Measurements from ENCODE around the gene LIM2. TPM values are rescaled to one million over a fixed set of nuclear protein-coding genes. Genes with fewer than 3 reads are reported as not detected.

Gene LIM2
- total RNA-seq, 1 experiment from 2014 or later = not detected

DNA sequence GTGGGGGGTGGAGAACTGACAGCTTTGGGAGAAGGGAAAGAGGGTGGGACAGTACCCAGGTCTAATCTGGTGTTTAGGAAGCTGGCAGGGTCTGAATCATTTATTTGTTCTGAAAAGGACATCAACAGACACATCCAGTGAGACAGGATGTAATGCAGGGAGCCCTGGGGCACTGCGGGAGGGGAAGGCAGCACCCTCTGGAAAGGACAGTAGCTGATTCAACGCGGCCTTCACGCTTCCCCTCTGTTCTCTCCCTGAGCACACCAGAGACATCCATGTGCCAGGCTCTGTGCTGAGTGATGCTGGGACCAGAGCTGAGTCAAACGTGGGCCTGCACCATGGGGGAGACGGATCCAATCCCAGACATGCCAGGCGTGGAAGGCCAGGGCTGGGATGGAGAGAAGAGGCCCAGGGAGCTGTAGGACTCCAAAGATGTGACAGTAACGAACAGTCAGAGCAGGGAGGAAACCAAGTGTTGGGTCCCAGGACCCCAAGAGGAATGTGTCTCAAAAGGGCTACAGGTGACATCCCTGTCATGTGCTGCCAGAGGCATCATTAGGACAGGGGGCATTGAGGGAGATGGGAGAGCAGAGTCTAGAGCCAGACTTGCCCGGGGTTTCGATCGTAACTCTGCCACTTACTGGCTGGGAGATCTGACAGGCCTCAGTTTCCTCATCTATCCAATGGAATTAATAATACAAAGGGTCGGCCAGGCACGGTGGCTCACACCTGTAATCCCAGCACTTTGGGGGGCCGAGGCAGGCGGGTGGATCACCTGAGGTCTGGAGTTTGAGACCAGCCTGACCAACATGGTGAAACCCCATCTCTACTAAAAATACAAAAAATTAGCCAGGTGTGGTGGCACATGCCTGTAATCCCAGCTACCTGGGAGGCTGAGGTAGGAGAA lies 23.3 kb downstream of the LIM2 start:
- Histone ChIP-seq H3K36me3 (no peaks in the 10 kb centered on the region), H3K27ac (no peak overlapping the region), H3K4me1 (peaks cover 7% of the 10 kb centered on the region; the same call in 1 of the 2 replicates), H3K9me3 (replicated peaks) (no peaks in the 10 kb centered on the region), H3K27me3 (no peaks in the 10 kb centered on the region), H3K4me3 (no peak overlapping the region)
- DNase-seq = no peak

DNA sequence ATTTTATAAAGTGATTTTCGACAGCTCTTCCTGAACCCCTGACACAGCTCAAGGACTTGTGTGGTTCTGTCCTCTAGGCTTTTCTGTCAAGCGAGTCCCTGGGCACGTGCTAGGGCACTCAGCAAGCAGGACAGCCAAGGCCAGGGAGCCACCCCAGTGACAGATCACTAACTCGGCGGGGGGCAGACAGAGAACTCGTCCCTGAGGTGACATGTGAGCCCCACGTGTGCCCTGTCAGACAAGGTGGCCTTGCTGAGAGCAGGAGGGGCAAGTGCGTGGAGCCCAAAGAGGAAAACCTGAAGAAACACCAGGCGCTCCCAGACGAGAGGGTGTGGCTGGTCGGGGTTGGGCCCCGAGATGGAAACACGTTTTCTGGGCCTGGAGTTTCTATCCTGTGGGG lies 26.5 kb downstream of the LIM2 start:
- H3K36me3 ChIP-seq = no peaks in the 10 kb centered on the region
- no peaks in the 10 kb centered on the region for H3K9me3 ChIP-seq (replicated peaks)
- no peak overlapping the region for H3K4me3 ChIP-seq
- DNase-seq = no peak
- H3K27me3 ChIP-seq = no peaks in the 10 kb centered on the region
- H3K27ac ChIP-seq = no peak overlapping the region
- H3K4me1 ChIP-seq = no peaks in the 10 kb centered on the region

DNA sequence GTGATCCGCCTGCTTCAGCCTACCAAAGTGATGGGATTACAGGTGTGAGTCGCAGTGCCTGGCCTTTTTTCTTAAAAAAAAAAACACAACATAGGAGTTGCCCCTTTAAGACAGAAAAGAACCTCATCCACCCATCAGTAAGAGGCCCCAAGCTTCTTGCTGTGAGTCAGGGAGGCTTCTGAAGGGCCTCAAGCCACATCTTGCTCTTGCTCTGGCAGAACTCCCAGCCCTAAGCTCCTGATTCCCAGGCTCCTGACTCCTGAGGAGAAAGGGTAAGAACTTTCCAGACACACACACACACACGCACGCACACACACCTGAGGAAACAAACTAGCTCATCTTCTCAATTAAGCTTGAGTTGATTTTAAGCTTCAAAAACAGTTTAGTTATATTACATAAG lies 28.5 kb downstream of the LIM2 start:
- DNase-seq = no peak
- Histone ChIP-seq H3K27ac (no peak overlapping the region), H3K4me1 (no peaks in the 10 kb centered on the region), H3K36me3 (no peaks in the 10 kb centered on the region), H3K9me3 (replicated peaks) (no peaks in the 10 kb centered on the region), H3K27me3 (no peaks in the 10 kb centered on the region), H3K4me3 (no peak overlapping the region)

DNA sequence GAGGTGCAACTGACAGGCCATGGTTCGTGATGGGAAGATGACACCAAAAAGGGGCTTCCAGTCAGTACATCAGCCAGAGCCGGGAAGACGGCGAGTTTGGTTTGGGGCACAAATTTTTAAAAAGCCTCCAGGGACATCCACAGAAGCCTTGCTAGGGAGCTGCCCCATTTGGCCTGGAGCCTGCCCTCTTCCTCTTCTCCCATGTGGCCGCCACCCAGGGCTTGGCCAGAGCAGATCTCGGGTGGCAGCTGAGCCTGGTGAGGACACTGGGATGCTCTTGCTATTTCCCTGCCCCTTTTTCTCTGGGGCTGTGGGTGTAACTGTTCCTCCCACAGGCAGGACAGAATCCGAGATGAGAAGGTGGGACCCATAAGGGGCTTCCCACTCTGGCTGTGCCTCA lies 29.8 kb downstream of the LIM2 start:
- no peaks in the 10 kb centered on the region for H3K36me3 ChIP-seq

DNA sequence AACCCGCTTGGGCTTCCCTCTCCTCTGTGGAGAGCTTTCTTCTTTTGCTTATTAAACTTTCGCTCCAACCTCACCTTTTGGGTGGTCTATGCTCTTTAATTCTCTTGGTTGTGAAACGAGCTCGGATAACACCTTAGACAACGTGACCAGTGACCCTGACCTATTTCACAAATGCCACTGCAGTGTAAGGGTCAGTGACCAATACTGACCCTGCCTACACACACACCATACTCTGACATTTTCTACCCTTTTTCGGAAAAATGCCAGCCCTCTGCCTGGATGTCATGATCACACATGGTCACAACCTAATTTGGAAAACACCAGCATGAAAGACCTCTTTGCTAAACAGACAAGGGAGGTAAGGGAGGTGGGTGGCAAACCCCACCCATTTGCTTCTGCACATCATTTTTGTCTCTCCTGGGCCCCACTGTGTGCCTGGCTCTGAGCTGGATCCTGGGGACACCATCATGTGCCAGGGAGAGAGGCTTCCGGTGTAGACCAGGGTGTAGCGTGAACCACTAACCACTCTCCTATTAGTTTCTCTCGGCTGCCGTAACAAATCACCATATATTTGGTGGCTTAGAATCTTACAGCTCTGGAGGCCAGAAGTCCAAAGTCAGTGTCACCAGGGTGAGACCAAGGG lies 31.5 kb downstream of the LIM2 start:
- Histone ChIP-seq H3K4me3 (no peak overlapping the region), H3K27me3 (no peaks in the 10 kb centered on the region), H3K4me1 (no peaks in the 10 kb centered on the region), H3K27ac (no peak overlapping the region), H3K36me3 (no peaks in the 10 kb centered on the region), H3K9me3 (replicated peaks) (no peaks in the 10 kb centered on the region)
- DNase-seq = no peak

More for the DNA sequence above, 29.8 kb downstream of the LIM2 start:
- no peak for DNase-seq
- H3K9me3 ChIP-seq (replicated peaks) = no peaks in the 10 kb centered on the region
- no peak overlapping the region for H3K4me3 ChIP-seq
- H3K27ac ChIP-seq = no peak overlapping the region
- H3K27me3 ChIP-seq = no peaks in the 10 kb centered on the region
- no peaks in the 10 kb centered on the region for H3K4me1 ChIP-seq

DNA sequence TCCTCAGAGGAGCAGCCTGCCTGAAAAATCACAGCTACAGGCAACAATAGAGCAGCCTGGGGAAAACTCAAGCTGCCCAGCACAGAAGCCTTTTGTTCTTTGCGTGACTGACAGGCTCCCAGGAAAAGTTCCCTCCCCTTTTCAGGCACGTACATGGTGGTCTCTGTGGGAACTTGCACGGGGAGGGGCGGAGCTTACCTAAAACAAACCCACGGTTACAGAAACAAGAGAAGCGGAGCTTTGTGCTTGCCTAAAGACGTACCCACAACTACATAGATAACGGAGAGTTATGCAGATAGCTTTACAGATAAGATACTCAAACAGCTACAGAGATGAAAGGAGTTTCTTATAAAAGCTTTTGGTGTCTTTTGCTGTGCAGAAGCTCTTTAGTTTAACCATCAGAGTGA lies 33.0 kb downstream of the LIM2 start:
- H3K4me1 ChIP-seq = peaks cover 11% of the 10 kb centered on the region; the same call in 1 of the 2 replicates
- DNase-seq = peak; percentile 76 to 84
- H3K9me3 ChIP-seq (replicated peaks) = no peaks in the 10 kb centered on the region
- no peak overlapping the region for H3K4me3 ChIP-seq
- peak overlapping the region; percentile 62 for H3K27ac ChIP-seq
- no peaks in the 10 kb centered on the region for H3K36me3 ChIP-seq
- H3K27me3 ChIP-seq = no peaks in the 10 kb centered on the region

DNA sequence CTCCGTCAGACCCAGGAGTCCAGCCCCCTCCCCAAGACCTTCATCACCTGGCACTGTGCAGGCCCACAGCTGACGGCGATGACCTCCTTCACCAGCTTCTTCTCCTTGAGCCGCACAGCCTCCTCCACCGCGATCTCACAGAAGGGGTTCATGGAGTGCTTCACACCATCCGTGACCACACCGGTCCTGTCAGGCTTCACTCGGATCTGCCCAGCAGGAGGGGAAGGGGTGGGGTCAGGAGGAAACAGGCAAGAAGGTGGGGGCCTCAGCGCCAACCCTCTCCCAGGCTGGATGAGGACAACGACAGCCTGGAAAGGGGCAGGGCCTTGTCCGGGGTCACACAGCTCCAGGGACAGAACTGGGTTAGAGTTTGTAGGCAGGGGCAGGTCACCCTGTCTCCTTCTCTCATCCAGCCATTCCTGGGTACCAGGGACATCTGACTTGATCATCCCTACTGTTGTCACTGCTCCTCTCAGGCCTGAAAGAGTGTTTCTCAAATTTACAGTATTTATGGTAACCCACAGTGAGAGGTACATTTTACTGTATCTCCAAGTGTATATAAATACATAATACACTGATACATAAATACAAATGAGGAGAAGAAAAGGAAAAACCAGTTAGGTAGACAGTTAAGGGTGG lies 33.6 kb downstream of the LIM2 start:
- Histone ChIP-seq H3K4me1 (peaks cover 11% of the 10 kb centered on the region; the same call in 1 of the 2 replicates), H3K36me3 (no peaks in the 10 kb centered on the region), H3K9me3 (replicated peaks) (no peaks in the 10 kb centered on the region), H3K4me3 (no peak overlapping the region), H3K27ac (peak overlapping the region; percentile 62), H3K27me3 (no peaks in the 10 kb centered on the region)
- peak; percentile 23 to 26 for DNase-seq

DNA sequence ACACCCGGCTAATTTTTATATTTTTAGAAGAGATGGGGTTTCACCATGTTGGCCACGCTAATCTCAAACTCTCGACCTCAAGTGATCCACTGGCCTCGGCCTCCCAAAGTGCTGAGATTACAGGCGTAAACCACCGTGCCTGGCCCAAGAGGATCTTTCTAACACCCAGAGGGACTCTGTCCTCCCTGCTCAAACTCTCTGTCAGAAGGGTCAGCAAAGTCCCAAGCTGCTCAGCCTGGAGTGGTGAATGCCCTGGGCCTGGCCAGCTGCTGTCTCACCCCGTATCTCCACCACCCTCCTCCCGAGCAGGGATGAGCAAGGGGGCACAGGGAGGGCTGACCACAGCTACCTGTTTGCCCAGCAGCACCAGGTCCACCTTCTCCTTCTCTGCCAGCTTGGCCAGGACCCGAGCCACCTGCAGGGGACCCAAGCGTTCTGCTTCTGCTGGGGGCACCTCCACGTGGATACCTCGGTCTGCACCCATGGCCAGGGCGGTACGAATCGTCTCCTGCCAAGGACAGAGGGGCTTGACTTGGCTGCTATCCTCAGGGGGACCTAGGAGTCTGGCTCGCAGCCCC lies 34.9 kb downstream of the LIM2 start:
- H3K36me3 ChIP-seq = no peaks in the 10 kb centered on the region

DNA sequence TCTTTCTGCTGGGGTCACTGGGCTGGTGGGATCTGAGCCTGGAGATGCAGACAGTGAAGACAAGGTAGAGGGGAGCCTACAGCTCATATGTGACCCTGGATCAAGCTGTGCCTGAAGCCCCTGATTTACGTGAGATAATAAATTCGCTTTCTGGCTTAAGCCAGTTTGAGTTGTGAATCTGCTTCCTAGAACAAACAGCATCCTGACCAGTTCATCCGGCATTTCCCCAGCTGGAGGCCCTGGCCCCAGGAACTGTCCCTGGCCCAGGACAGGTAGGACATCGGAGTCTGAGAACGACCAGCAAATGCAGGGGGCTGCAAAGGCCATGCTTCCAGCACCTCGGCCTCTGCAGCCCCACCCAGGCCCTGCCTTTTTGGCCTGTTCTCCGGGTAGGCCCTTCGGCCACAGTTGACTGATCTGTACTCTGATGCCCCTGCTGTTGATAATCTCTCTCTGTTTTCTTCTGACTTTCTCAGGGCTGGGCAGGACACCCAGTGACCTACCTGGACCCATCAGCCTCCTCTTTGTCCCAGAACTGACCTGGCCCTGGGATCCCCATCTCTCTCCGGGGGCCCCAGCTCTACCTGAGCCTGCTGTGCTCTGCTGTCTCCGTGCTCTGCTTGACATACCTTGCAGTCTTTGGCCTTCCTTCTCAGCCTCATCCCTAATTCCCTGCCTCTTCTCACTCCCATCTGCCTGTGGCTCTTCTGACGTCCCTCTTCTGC lies 36.3 kb downstream of the LIM2 start:
- Histone ChIP-seq H3K4me1 (peaks cover 11% of the 10 kb centered on the region; the same call in 1 of the 2 replicates), H3K4me3 (no peak overlapping the region), H3K27ac (peak overlapping the region; percentile 41), H3K27me3 (no peaks in the 10 kb centered on the region), H3K9me3 (replicated peaks) (no peaks in the 10 kb centered on the region), H3K36me3 (no peaks in the 10 kb centered on the region)
- DNase-seq = no peak

More for the DNA sequence above, 34.9 kb downstream of the LIM2 start:
- no peaks in the 10 kb centered on the region for H3K27me3 ChIP-seq
- H3K27ac ChIP-seq = no peak overlapping the region
- H3K4me3 ChIP-seq = no peak overlapping the region
- no peaks in the 10 kb centered on the region for H3K9me3 ChIP-seq (replicated peaks)
- H3K4me1 ChIP-seq = peaks cover 11% of the 10 kb centered on the region; the same call in 1 of the 2 replicates
- no peak for DNase-seq

DNA sequence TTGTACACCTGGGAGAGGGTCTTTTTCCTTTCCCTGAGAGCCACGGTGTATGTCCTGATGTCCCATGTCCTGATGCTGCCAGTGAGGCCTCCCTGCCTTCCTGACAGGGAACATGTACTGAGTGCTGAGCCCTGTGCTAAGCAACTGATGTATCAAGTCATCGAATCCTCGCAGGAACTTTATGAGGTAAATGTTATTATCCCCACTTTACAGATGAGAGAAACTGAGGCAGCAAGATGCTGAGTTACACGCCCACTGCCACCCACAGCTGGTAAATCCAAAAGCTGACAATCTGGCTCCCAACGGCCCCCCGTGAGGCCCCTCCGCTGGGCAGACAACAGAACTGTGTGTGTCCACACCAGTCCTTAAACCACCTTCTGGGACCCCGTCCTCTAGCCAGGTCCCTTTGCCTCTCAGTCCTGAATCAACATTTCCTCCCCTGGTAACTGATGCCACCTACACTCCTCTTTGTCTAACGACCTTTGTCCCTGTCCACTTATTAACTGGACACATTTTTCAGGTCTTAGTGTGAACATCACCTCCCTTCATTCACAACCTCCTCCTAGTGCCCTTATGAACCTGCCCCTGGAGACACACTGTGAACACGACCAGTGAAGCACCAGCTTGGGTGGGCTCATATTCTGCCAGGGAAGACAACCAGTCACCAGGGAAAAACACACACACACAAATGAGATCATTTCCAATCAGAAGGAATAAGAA lies 40.4 kb downstream of the LIM2 start:
- H3K4me1 ChIP-seq = peaks cover 11% of the 10 kb centered on the region; the same call in 1 of the 2 replicates
- H3K36me3 ChIP-seq = no peaks in the 10 kb centered on the region

DNA sequence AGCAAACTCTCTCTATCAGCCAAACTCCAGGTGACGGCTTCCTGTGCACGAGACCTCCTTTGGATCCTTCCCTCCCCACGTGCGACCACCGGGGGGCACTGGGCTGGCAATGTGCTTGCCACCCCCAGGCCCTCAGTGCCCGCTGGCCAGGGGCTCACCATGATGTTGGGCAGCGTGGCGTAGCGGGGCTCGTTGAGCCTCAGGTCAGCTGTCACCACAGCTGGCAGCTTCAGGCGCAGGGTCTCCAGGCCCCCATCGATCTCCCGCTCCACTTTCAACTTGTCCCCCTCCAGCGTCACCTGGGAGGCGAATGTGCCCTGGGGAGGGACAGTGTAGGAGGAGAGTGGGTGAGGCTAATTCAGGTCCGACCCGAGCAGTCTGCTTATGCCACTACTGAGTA lies 41.0 kb downstream of the LIM2 start:
- Histone ChIP-seq H3K9me3 (replicated peaks) (no peaks in the 10 kb centered on the region), H3K36me3 (no peaks in the 10 kb centered on the region), H3K4me3 (no peak overlapping the region), H3K27ac (no peak overlapping the region), H3K4me1 (peaks cover 11% of the 10 kb centered on the region; the same call in 1 of the 2 replicates), H3K27me3 (no peaks in the 10 kb centered on the region)
- no peak for DNase-seq

More for the DNA sequence above, 40.4 kb downstream of the LIM2 start:
- Histone ChIP-seq H3K9me3 (replicated peaks) (no peaks in the 10 kb centered on the region), H3K27me3 (no peaks in the 10 kb centered on the region), H3K4me3 (no peak overlapping the region), H3K27ac (no peak overlapping the region)
- no peak for DNase-seq

DNA sequence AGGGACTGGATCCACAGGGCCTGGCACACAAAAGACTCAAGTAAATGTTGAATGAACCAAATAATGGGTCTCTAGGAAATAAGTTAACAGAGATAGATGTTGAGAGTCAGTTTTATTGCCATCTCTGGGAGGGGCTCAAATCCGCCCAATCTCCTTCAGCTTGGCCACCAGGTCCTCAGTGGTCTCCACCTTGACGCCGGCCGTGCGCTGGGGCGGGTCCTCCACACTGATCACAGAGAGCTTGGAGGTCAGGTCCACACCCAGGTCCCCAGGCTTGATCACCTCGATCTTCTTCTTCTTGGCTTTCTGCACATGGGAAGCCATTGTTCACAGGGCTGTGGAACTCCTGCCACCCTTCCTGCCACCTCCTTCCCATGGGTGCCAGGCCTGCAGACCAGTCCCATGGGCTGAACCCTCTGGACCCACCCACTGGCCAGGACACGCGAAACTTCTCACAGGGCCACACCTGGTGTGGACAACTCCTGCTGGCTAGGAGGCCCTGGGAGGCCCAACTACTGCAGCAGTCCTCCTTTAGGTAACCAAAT lies 42.6 kb downstream of the LIM2 start:
- no peak overlapping the region for H3K27ac ChIP-seq
- peaks cover 3% of the 10 kb centered on the region; the same call in 1 of the 2 replicates for H3K4me1 ChIP-seq
- no peaks in the 10 kb centered on the region for H3K27me3 ChIP-seq
- H3K36me3 ChIP-seq = no peaks in the 10 kb centered on the region
- DNase-seq = no peak
- H3K4me3 ChIP-seq = no peak overlapping the region
- H3K9me3 ChIP-seq (replicated peaks) = no peaks in the 10 kb centered on the region
